Esophagus squamous epithelium (tissue), 5 donors: Measurements from ENCODE around the gene OR2AG2. TPM values are rescaled to one million over a fixed set of nuclear protein-coding genes. Genes with fewer than 3 reads are reported as not detected.

Source experiments
- DNase-seq: peaks from one replicate; lab custom pipeline; 2025; lab: John Stamatoyannopoulos, UW
- H3K27ac ChIP-seq, 4 donors: fragments of 200-600 bp; sonication (generic); one replicate each; pipeline ENCODE4 v1.5.1; 2016 to 2019; ENCODE audit warnings: mild to moderate bottlenecking in 1 of 4
- H3K27me3 ChIP-seq, 4 donors: fragments of 200-600 bp; sonication (generic); 1 replicate in 3 of 4; 2 replicates in 1 of 4; pipeline versions ENCODE4 v1.5.1 to v1.6.0; 2017 to 2021; ENCODE audit warnings: antibody characterized with exemption in 1 of 4
- H3K36me3 ChIP-seq, 3 donors: fragments of 200-600 bp; sonication (generic); one replicate each; pipeline ENCODE4 v1.5.1; 2016 to 2019
- H3K4me1 ChIP-seq, 3 donors: fragments of 200-600 bp; sonication (generic); one replicate each; pipeline ENCODE4 v1.5.1; 2017 to 2019
- H3K4me3 ChIP-seq, 4 donors: fragments of 200-600 bp; sonication (generic); 1 replicate in 3 of 4; 2 replicates in 1 of 4; pipeline ENCODE4 v1.5.1; 2016 to 2019; ENCODE audit warnings: mild to moderate bottlenecking in 2 of 4, moderate library complexity in 1 of 4
- H3K9me3 ChIP-seq, 3 donors: fragments of 200-600 bp; sonication (generic); one replicate each; pipeline ENCODE4 v1.5.1; 2016 to 2019
- CTCF ChIP-seq, 6 experiments: fragments of 450-650 bp in 4 of 6; fragments of 200-600 bp in 2 of 6; sonication (generic) in 2 of 6; IDR thresholded peaks; one replicate each; pipeline ENCODE4 v1.5.1; 2016 to 2019; ENCODE audit warnings: antibody characterized with exemption in 6 of 6, mild to moderate bottlenecking in 4 of 6, moderate library complexity in 4 of 6
- POLR2A ChIP-seq, 4 donors: fragments of 450-650 bp; IDR thresholded peaks; one replicate each; pipeline ENCODE4 v1.6.1; 2017; ENCODE audit warnings: antibody characterized with exemption in 4 of 4, mild to moderate bottlenecking in 4 of 4, moderate library complexity in 3 of 4
- WGBS, 2 donors: methylation state at CpG; one replicate each; pipeline ENCODE4 v1.1.5; 2018; 5-methylcytosine and 5-hydroxymethylcytosine counted together
- intact Hi-C: fragments of 100-400 bp; cut with DNase I; formaldehyde crosslinking; loops from one replicate; pipeline ENCODE4 v1.15.0; 2022
- total RNA-seq, 4 donors: library from RNA; depleted of rRNA; stranded (reverse); fragments of >200 nt; gene quantifications; one replicate each; pipeline ENCODE4 v1.1.0, GENCODE V29; 2016
- donor health status: DM: yes; HTN: yes; CAD: no.

OR2AG2 gene
- total RNA-seq, 4 donors from 2014 or later: 0.08 to 0.76 (median 0.13) TPM; not detected in 1

DNA sequence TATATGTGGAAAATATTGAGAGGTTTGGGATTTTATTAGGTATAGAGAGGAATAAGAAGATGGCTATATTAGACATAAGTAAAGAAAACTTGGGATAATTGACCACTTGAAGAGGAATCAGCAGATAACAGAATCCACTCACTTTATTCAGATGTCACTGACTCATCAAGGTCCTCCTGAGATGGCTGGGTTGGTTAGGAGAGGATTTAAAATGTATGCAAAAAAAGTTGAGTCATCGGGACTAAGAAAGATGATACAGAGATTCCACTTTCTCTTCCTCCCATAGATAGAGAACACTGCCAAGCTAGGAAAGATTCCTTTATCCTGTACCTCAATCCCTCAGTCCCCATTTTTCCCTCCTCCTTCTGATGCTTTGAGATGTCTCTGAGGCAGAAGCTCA is 27.6 kb upstream of the OR2AG2 start, which contains the start of gene OR6A2:
Gene OR6A2, minus strand, starts transcription at position 288 of the 400 bp plus-strand sequence. CDS start 3,981 bp downstream, outside the sequence.
- TF ChIP-seq POLR2A (IDR thresholded peaks at IDR 0.05): no peak
- TF ChIP-seq CTCF (IDR thresholded peaks at IDR 0.05): no peak
- DNase-seq: no peak
- Histone ChIP-seq H3K27me3 (no peaks in the 10 kb centered on the region), H3K36me3 (no peaks in the 10 kb centered on the region), H3K4me1 (no peaks in the 10 kb centered on the region), H3K9me3 (no peaks in the 10 kb centered on the region), H3K27ac (no peak within 1 kb of the TSS), H3K4me3 (no peak within 1 kb of the TSS)
- intact Hi-C loops: no loop called here
- WGBS, 2 donors: 58 to 88% methylated on average over 1 of the region's 1 CpG

DNA sequence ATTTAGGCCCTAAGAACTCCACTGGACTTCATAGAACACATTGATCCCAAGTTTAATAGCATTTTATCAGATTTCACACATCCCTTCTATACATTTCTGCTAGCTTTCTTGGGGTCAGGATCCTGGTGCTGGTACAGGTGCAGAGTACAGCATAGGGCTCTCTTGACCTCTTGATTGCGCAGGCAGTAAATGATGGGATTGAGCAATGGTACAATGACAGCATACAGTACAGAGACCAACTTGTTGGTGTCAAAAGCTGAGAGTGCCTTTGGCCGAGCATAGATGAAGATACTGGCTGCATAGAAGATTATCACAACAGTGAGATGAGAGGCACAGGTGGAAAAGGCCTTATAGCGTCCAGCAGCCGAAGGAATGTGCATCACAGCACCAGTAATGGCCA is 22.9 kb upstream of the OR2AG2 start:
- Histone ChIP-seq H3K4me1 (no peaks in the 10 kb centered on the region), H3K27me3 (no peaks in the 10 kb centered on the region), H3K9me3 (no peaks in the 10 kb centered on the region), H3K27ac (no peak overlapping the region), H3K4me3 (no peak overlapping the region), H3K36me3 (no peaks in the 10 kb centered on the region)
- WGBS, 2 donors: 77 to 82% methylated on average over 4 of the region's 4 CpGs
- TF ChIP-seq CTCF (IDR thresholded peaks at IDR 0.05): no peak
- TF ChIP-seq POLR2A (IDR thresholded peaks at IDR 0.05): no peak
- intact Hi-C loops: no loop called here
- no peak for DNase-seq

GRCh38 chr11:6790546-6790945 is 18.8 kb upstream of the OR2AG2 start:
- no peaks in the 10 kb centered on the region for H3K4me1 ChIP-seq
- no peaks in the 10 kb centered on the region for H3K36me3 ChIP-seq
- 64 to 78% methylated on average over 2 of the region's 2 CpGs for whole genome bisulfite sequencing, 2 donors
- intact Hi-C loops: no loop called here
- no peak overlapping the region for H3K4me3 ChIP-seq
- DNase-seq: no peak
- no peaks in the 10 kb centered on the region for H3K9me3 ChIP-seq
- TF ChIP-seq CTCF (IDR thresholded peaks at IDR 0.05) (no peak), POLR2A (IDR thresholded peaks at IDR 0.05) (no peak)
- no peak overlapping the region for H3K27ac ChIP-seq
- no peaks in the 10 kb centered on the region for H3K27me3 ChIP-seq

- Histone ChIP-seq H3K27ac (no peak within 1 kb of the TSS), H3K4me1 (no peaks in the 10 kb centered on the region), H3K27me3 (no peaks in the 10 kb centered on the region), H3K9me3 (no peaks in the 10 kb centered on the region), H3K4me3 (no peak within 1 kb of the TSS), H3K36me3 (no peaks in the 10 kb centered on the region)
- TF ChIP-seq CTCF (IDR thresholded peaks at IDR 0.05) (no peak), POLR2A (IDR thresholded peaks at IDR 0.05) (no peak)
- WGBS, 2 donors: 91% methylated on average over 2 of the region's 2 CpGs; no CpG with 5 or more reads in 1 of the 2 donors
- intact Hi-C loops: no loop called here
- no peak for DNase-seq
These were observed 10.9 kb upstream of the OR2AG2 start, which contains the start of gene OR2AG1 for GRCh38 chr11:6782720-6783119. OR2AG1 (plus strand) TSS chr11:6783020; CDS start chr11:6785038, 2,018 bp downstream.

DNA sequence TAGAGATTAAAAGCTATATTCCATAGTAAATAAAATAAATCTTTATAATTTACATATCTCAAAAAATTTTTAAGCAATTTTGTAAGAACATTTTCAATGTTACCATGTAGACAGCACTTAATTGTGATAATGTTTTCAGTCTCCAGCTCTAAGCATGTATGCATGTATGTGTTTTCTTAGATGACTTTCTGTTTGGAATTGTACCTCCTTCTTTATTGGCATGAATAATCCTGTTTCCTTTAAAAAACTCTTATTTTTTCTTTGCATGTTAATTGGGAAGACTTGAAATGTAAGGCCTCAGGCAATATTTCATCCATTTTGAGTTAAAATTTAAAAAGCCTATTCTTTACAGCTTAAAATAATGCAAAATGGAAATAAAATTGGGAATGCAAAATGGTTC is 9.1 kb upstream of the OR2AG2 start:
- no peak overlapping the region for H3K4me3 ChIP-seq
- H3K4me1 ChIP-seq: no peaks in the 10 kb centered on the region
- no peaks in the 10 kb centered on the region for H3K36me3 ChIP-seq
- DNase-seq: no peak
- no peaks in the 10 kb centered on the region for H3K9me3 ChIP-seq
- intact Hi-C loops: no loop called here
- no peaks in the 10 kb centered on the region for H3K27me3 ChIP-seq
- TF ChIP-seq CTCF (IDR thresholded peaks at IDR 0.05) (no peak), POLR2A (IDR thresholded peaks at IDR 0.05) (no peak)
- no peak overlapping the region for H3K27ac ChIP-seq
